ENCODE data around the gene SLC22A14.

Gene SLC22A14

GRCh38 chr3:38346587-38347410 lies 64.7 kb downstream of the SLC22A14 start, which contains the start of gene XYLB:
Gene XYLB (plus strand): TSS chr3:38346785. CDS start chr3:38346869, 84 bp downstream.
- peak; percentile 74 for DNase-seq

GRCh38 chr3:38347421-38348200 lies 65.5 kb downstream of the SLC22A14 start:
- no peak for DNase-seq

DNA sequence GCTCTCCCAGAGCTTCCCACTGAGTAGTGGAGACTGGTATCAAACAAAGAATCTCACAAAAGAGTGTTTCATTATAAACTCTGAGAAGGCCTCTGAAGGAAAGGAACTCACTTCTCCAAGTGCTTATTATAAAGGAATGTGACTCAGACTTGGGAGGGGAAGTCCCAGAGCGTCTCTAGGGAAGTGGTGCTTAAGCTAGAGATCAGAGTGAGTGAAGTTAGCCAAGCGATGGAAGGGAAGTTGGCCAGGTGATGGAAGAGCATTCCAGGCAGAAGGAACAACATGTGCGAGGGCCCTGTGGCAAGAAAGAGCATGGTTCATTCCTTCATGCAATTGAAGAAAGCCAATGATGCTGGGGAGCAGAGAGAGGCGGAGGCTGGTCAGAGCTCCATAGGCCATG lies 66.8 kb downstream of the SLC22A14 start:
- no peak for DNase-seq

GRCh38 chr3:38349684-38350359 lies 67.7 kb downstream of the SLC22A14 start:
- no peak for DNase-seq

GRCh38 chr3:38353151-38353550 lies 71.1 kb downstream of the SLC22A14 start:
- DNase-seq, result no peak

DNA sequence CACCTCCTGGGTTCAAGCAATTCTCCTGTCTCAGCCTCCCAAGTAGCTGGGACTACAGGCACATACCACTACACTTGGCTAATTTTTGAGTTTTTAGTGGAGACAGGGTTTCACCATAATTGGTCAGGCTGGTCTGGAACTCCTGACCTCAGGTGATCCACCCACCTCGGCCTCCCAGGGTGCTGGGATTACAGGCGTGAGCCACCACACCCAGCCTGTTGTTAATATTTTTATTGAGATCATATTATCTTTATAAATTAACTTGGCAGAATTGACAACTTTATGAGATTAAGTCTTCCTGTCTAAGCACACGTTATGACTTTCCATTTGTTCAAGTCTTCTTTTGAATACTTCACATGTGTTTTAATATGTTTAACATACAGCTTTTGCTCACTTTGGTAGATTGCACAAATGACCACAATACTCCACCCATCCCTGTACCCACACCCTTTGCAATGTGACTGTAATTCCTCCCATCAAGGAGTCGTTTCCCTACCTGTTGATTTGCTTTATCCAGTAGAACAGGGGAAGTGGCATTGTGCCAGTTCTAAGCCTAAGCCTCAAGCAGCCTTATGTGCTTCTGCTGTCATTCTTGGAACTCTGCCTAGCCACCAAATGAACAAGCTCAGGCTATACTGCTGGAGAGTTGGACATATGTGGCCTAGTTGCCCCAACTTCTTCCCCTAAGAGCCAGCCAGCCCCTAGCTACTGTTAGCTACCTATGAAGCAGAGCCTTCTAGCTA lies 72.7 kb downstream of the SLC22A14 start:
- DNase-seq, result no peak

GRCh38 chr3:38359038-38359437 lies 76.9 kb downstream of the SLC22A14 start:
- DNase-seq, result no peak

GRCh38 chr3:38360345-38360744 lies 78.3 kb downstream of the SLC22A14 start:
- DNase-seq, result no peak

GRCh38 chr3:38361496-38361895 lies 79.4 kb downstream of the SLC22A14 start:
- no peak for DNase-seq

GRCh38 chr3:38362825-38363224 lies 80.7 kb downstream of the SLC22A14 start:
- DNase-seq, result no peak

DNA sequence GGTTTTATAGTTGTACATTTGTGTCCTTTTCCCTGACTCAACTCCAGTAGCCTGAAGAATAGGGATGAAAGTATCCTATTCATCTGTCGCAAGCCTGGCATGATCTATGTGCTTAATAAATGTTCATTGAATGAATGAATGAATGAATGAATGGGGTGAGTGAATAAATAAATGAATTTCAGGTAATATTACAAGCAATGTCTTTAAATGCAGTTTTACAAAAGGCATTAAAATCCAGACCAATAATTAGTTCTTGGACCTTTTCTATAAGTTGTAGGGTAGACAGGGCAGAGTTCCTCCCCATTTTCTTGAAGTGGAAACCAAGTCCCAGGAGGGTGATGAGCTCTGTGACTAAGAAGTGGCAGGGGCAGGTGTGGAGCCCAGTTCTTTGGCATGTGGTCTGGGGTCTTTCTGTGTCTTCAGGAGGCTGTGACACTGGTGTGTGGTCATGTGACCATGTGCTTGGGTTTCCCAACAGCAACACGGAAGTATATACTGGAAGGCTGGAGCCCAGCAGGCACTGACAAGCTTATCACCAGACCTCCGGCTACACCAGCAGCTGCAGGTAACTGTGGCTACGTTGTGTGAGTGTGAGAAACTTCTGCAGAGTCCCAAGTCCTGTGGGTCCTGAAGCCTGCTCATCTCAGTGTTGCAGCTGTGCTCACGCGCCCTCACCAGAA lies 82.8 kb downstream of the SLC22A14 start:
- DNase-seq, result no peak

- DNase-seq, result no peak
Observed at GRCh38 chr3:38365469-38366062, 83.5 kb downstream of the SLC22A14 start.

DNA sequence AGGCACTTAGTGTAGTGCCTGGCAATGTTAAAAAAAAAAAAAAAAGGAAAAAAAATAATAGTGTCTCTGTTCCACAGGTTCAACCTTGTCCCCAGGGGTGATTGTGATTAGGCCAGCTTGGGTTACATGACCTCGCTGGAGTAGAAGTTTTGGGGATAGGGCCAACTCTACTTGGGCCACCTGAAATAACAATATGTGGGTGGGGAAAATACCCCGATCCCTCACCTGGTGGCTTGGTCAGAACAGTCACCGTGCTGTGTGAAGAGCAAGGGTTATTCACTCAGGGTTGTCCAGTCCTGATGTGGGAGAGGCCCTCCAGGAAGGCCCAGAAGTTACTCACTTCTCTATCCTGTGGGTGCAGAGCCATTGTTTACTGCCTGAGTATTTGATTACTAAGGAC lies 84.0 kb downstream of the SLC22A14 start:
- DNase-seq, result no peak

DNA sequence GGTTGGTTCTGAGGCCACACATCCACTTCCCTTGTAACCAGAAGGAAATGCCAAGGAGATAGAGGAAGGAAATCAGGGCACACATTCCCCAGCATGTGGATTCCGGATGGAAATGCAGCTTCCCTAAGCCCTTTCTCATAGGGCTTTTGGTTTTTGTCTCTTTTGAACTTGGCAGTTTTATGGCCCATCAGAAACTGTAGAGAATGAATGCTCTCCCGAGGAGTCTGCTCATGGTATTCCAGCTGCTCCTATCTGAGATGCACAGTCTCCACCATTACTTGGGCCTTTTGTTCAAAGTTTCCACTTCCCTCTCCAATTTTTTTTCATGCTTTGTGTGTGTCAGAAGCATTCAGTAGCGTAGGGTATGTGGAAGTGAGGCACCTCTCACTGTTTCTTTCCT lies 85.7 kb downstream of the SLC22A14 start:
- DNase-seq, result no peak
